ENCODE data around the gene ZNF425.

The ZNF425 gene

GRCh38 chr7:149071182-149071635 lies 54.9 kb downstream of the ZNF425 start:
- no peak for TF ChIP-seq FOXM1 (IDR thresholded peaks at IDR 0.05; ENCODE audit: borderline replicate concordance, low read depth)
- TF ChIP-seq ZBTB7A (IDR thresholded peaks at IDR 0.05; ENCODE audit: low read depth) = no peak
- no peak for TF ChIP-seq TAF1 (IDR thresholded peaks at IDR 0.05; ENCODE audit: low read depth)
- TF ChIP-seq TEAD4 (IDR thresholded peaks at IDR 0.05) = no peak
- no peak for TF ChIP-seq TCF12 (IDR thresholded peaks at IDR 0.05; ENCODE audit: low read depth)
- TF ChIP-seq RAD21 (IDR thresholded peaks at IDR 0.05; ENCODE audit: low read depth) = no peak
- no peak for TF ChIP-seq CEBPB (IDR thresholded peaks at IDR 0.05)
- TF ChIP-seq CREB1 (IDR thresholded peaks at IDR 0.05; ENCODE audit: low read depth) = no peak
- no peak for TF ChIP-seq YY1 (IDR thresholded peaks at IDR 0.05; ENCODE audit: low read depth)
- no peak for TF ChIP-seq EGR1 (IDR thresholded peaks at IDR 0.05)
- TF ChIP-seq MAX (IDR thresholded peaks at IDR 0.05) = no peak
- no peak for TF ChIP-seq REST (IDR thresholded peaks at IDR 0.05; ENCODE audit: low read depth)
- no peak for TF ChIP-seq NFIC (IDR thresholded peaks at IDR 0.05)
- TF ChIP-seq EP300 (IDR thresholded peaks at IDR 0.05; ENCODE audit: borderline replicate concordance) = no peak
- TF ChIP-seq USF1 (IDR thresholded peaks at IDR 0.05) = no peak

GRCh38 chr7:149070372-149071125 lies 55.6 kb downstream of the ZNF425 start:
- TF ChIP-seq TCF12 (IDR thresholded peaks at IDR 0.05; ENCODE audit: low read depth) = no peak
- TF ChIP-seq CEBPB (IDR thresholded peaks at IDR 0.05) = no peak
- no peak for TF ChIP-seq NFIC (IDR thresholded peaks at IDR 0.05)
- no peak for TF ChIP-seq TEAD4 (IDR thresholded peaks at IDR 0.05)
- no peak for TF ChIP-seq MAX (IDR thresholded peaks at IDR 0.05)
- no peak for TF ChIP-seq FOXM1 (IDR thresholded peaks at IDR 0.05; ENCODE audit: borderline replicate concordance, low read depth)
- TF ChIP-seq EGR1 (IDR thresholded peaks at IDR 0.05) = no peak
- TF ChIP-seq EP300 (IDR thresholded peaks at IDR 0.05; ENCODE audit: borderline replicate concordance) = no peak
- TF ChIP-seq CREB1 (IDR thresholded peaks at IDR 0.05; ENCODE audit: low read depth) = no peak
- TF ChIP-seq ZBTB7A (IDR thresholded peaks at IDR 0.05; ENCODE audit: low read depth) = no peak
- no peak for TF ChIP-seq REST (IDR thresholded peaks at IDR 0.05; ENCODE audit: low read depth)
- no peak for TF ChIP-seq YY1 (IDR thresholded peaks at IDR 0.05; ENCODE audit: low read depth)
- TF ChIP-seq USF1 (IDR thresholded peaks at IDR 0.05) = no peak
- TF ChIP-seq RAD21 (IDR thresholded peaks at IDR 0.05; ENCODE audit: low read depth) = no peak
- TF ChIP-seq TAF1 (IDR thresholded peaks at IDR 0.05; ENCODE audit: low read depth) = no peak

GRCh38 chr7:149067869-149068268 lies 58.3 kb downstream of the ZNF425 start:
- TF ChIP-seq TCF12 (IDR thresholded peaks at IDR 0.05; ENCODE audit: low read depth) (no peak), TAF1 (IDR thresholded peaks at IDR 0.05; ENCODE audit: low read depth) (no peak), MAX (IDR thresholded peaks at IDR 0.05) (no peak), EP300 (IDR thresholded peaks at IDR 0.05; ENCODE audit: borderline replicate concordance) (no peak), USF1 (IDR thresholded peaks at IDR 0.05) (no peak), CREB1 (IDR thresholded peaks at IDR 0.05; ENCODE audit: low read depth) (no peak), REST (IDR thresholded peaks at IDR 0.05; ENCODE audit: low read depth) (no peak), RAD21 (IDR thresholded peaks at IDR 0.05; ENCODE audit: low read depth) (no peak), ZBTB7A (IDR thresholded peaks at IDR 0.05; ENCODE audit: low read depth) (no peak), CEBPB (IDR thresholded peaks at IDR 0.05) (no peak), EGR1 (IDR thresholded peaks at IDR 0.05) (no peak), TEAD4 (IDR thresholded peaks at IDR 0.05) (no peak), FOXM1 (IDR thresholded peaks at IDR 0.05; ENCODE audit: borderline replicate concordance, low read depth) (no peak), NFIC (IDR thresholded peaks at IDR 0.05) (no peak), YY1 (IDR thresholded peaks at IDR 0.05; ENCODE audit: low read depth) (no peak)
